ENCODE results near the gene DAGLA.

Gene DAGLA

DNA sequence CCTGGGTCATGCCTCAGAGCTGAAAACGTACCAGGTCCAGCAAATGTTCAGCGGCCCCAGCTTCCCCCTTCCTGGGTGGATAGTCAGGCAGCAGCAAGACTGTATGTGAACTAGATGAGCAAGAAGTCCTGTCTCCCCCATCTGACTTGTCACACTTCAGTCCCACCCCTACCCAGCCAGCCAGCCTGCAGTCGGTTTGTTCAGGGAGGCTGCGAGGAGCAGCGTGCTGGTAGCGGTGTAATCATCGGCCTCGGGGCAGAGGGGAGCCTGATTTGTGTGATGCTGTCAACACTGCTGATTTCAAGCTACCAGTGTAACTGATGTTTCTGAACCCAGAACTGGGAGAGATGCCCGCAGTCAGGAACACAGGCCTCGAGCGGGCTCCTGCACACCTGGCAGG, 102.7 kb downstream of the DAGLA start:
- no peak for DNase-seq

DNA sequence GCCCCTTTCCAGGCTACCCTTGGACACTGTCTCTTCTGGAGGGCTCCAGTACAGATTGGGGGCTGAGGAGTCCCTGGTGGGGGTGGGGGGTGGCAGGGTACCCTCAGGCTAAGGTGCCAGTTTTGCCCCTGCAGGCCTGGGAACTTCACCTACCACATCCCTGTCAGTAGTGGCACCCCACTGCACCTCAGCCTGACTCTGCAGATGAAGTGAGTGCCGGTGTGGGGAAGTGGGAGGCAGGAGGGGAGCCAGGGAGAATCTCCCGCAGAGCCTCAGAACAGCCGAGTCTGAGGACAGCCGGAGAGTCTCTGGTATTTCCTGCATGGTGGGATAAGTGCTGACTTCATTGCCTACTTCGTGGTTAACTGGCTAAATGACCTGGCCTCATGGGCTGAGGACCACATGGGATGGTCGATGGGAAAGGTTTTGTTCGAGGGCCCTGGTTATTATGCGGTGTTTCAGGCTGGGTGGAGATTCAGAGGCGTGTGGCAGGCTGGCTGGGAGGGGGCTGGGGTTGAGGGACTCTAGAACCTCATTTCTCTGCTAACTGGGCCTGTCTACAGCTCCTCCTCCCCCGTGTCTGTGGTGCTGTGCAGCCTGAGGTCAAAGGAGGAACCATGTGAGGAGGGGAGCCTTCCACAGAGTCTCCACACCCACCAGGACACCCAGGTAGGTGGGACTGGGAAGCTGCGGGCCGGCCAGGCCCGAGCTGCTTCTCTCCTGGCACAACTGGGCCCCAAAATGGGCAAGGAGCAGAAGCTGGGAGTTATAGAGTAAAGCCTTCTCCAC, 103.7 kb downstream of the DAGLA start:
- no peak for DNase-seq

GRCh38 chr11:61784506-61784805, 104.3 kb downstream of the DAGLA start:
- no peak for DNase-seq

DNA sequence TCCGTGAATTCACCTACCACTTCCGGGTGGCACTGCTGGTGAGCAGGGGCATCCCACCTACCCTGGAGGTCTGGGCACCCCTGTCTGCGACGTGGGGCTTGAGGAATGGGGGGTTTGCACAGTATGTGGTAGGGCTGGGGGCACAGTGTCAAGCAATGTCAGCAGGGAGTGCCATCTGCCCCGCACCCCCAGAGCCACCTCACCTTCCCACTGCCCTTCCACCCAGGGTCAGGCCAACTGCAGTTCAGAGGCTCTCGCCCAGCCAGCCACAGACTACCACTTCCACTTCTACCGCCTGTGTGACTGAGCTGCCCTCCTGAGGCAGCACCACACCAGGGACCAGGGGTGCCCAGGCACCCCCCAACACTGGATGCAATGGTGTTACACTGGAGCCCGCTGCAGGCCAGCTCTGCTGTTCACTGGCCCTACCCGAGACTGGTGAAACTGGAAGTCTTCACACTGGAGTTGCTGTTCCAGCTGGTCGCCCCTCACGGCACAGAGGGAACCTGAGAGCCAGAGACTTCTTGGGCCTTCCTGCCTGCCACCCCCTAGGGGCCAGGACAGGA, 105.7 kb downstream of the DAGLA start:
- no peak for DNase-seq

GRCh38 chr11:61787928-61788491, 107.8 kb downstream of the DAGLA start:
- no peak for DNase-seq

DNA sequence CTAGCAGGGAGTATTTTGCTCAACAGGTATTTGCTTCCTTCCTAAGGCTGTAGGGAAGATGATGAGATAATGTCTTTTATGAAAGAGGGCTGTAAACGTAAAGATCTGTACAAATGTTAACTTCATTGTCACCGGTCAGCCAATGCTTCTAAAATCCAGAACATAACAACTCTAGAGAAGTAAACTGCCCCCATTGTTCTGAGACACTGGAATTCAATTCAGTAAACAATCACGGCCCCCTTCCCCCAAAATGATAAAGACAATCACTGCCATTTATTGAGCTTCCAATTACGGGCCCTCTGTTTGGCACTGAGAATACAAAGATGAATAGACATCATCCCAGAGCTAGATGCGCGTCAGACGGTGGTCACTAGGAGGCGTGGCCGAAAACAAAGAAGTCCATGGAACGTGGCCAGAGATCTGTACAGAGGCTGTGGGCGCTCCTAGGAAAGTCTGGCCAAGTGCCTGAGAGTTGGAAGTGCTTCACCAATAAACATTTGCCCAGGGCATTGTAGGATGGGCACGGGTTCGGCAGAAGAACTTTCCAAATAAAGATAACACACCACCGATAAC, 111.6 kb downstream of the DAGLA start:
- DNase-seq, result peak; percentile 62

DNA sequence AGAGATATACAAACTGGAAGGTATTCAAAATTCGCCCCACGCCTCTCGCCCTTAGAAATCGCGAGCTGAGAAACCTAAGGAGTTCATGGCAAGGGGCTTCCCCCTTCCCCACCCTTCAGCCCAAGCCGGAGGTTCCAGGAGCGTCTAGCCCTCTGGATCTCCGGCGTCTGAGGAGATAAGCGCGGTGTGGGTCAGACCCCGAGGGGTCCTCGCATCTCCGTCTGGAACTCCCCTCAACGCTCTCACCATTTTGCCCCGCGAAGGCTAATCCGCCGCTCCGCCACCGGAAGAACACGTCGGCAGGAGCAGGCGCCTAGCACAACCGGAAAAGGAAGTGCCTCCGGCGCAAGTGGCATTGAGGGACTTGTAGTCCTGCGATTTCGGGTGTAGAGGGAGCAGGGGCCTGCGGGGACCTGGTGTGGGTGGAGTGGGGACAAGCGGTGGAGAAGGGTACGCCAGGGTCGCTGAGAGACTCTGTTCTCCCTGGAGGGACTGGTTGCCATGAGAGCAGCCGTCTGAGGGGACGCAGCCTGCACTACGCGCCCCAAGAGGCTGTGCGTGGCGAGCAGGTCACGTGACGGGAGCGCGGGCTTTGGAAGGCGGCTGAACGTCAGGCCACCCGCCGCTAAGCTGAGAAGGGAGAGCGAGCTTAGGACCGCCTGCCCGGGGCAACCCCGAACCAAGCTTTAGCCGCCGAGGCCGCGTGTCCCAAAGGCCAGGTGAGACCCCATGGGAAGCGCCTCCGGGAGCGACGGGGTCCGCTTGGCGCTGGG, 112.3 kb downstream of the DAGLA start, which contains the start of the genes FEN1 and TMEM258:
FEN1 (plus strand) TSS at position 602 of the 773 bp plus-strand sequence. CDS start 2,451 bp downstream, outside the sequence.
TMEM258 (minus strand) TSS at position 290 of the 773 bp plus-strand sequence; CDS start at position 249, 41 bp downstream.
- DNase-seq, result peak; percentile 92

DNA sequence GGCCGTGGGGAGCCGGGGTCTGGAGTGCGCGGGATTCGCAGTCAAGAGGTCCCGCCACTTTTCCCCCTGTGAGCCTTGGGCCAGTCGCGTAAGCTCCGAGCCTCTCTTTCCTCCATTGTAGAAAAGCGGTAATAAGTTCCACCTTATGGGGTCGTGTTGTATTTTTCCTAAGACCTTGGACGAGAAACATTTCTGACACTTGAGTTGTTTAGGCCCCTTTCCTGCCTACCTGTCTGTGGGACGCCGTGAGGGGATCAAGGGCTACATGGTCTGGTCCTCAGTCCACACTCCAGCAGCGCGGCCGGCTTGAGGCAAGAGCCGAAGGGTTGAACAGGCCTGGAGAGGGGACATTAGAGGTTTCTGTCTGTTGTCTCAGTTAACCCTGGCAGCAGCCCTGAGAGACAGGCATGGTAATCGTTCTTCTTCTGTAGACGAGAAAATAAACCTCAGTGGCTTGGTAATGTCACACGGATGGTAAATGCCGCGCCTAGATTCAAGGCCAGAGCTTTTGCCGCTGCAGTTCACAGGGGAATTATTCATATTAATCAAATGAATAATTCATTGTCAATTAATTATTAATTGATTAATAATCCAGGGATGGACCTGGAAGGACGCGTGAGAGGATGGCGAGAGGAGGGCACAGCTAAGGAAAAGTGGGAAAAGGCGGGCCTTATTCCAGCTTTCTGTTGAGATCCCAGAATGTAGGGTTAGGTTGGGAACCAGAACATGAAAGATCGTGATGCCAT, 113.1 kb downstream of the DAGLA start:
- DNase-seq, result no peak

DNA sequence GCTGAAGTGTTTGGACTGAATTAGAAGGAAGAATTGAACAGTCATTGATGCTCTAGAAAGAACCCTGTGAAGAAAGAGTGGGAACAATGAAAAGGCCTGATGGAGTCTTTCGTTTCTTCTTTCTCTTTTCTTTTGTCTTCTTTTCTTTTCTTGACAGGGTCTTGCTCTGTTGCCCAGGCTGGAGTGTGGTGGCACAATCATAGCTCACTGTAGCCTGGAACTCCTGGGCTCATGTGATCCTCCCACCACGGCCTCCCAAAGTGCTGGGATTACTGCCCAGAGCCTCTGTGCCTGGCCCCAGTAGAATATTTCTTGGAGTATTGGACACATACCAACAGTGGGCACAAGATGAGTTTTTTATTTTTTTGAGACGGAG, 113.6 kb downstream of the DAGLA start:
- DNase-seq, result no peak

- DNase-seq, result no peak
Observed at GRCh38 chr11:61794579-61794978, 114.4 kb downstream of the DAGLA start.

GRCh38 chr11:61795459-61795858, 115.3 kb downstream of the DAGLA start:
- no peak for DNase-seq

DNA sequence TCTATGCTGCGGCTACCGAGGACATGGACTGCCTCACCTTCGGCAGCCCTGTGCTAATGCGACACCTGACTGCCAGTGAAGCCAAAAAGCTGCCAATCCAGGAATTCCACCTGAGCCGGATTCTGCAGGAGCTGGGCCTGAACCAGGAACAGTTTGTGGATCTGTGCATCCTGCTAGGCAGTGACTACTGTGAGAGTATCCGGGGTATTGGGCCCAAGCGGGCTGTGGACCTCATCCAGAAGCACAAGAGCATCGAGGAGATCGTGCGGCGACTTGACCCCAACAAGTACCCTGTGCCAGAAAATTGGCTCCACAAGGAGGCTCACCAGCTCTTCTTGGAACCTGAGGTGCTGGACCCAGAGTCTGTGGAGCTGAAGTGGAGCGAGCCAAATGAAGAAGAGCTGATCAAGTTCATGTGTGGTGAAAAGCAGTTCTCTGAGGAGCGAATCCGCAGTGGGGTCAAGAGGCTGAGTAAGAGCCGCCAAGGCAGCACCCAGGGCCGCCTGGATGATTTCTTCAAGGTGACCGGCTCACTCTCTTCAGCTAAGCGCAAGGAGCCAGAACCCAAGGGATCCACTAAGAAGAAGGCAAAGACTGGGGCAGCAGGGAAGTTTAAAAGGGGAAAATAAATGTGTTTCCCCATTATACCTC, 115.8 kb downstream of the DAGLA start:
- DNase-seq, result no peak
